Measurements from ENCODE around the gene SLC39A7.

GRCh38 chr6:33189164-33189563 lies 11.5 kb upstream of the SLC39A7 start:
- TF ChIP-seq MAX (IDR thresholded peaks at IDR 0.05; ENCODE audit: low read depth, low read length) (no peak), CTCF (IDR thresholded peaks at IDR 0.05; ENCODE audit: low read depth, low read length) (no peak)

Data from NB4 (cell line).